A673 (cell line): Measurements from ENCODE around the gene MRPL38. TPM values are rescaled to one million over a fixed set of nuclear protein-coding genes. Genes with fewer than 3 reads are reported as not detected.

Experiments used
- BruUV-seq: library from RNA; stranded (reverse); fragments of 400-500 nt; replicated peaks from 2 replicates; lab custom pipeline; 2021; lab: Mats Ljungman, UMichigan
- CTCF ChIA-PET: fragments of 300-600 bp; sonication (Branson Sonifier 250); formaldehyde crosslinking; loops from one replicate; lab custom pipeline; 2022; ENCODE audit warnings: antibody characterized with exemption; lab: Charles Lee
- POLR2A ChIA-PET: fragments of 300-600 bp; sonication (Branson Sonifier 250); formaldehyde crosslinking; loops from one replicate; lab custom pipeline; 2022; ENCODE audit warnings: antibody characterized with exemption; ENCODE audit not compliant: low non-redundant PET; lab: Charles Lee
- DNase-seq: peaks from one replicate; pipeline ENCODE4 v3.0.0-alpha.2; 2015; ENCODE audit warnings: low spot score
- H3K27ac ChIP-seq: fragments of 200-600 bp; sonication (generic); 2 replicates; pipeline ENCODE4 v1.5.1; 2016; ENCODE audit warnings: mixed run types, low read depth, mild to moderate bottlenecking, mixed read lengths, antibody characterized with exemption, low read length; ENCODE audit not compliant: poor library complexity, severe bottlenecking
- H3K27me3 ChIP-seq: fragments of 200-600 bp; sonication (generic); replicated peaks from 2 replicates; pipeline ENCODE4 v1.6.1; 2017; ENCODE audit warnings: mixed run types, low read depth, mild to moderate bottlenecking, mixed read lengths, antibody characterized with exemption, low read length; ENCODE audit not compliant: insufficient read depth, poor library complexity
- H3K36me3 ChIP-seq: fragments of 200-600 bp; sonication (generic); 2 replicates; pipeline ENCODE4 v1.6.1; 2016; ENCODE audit warnings: mixed run types, mild to moderate bottlenecking, mixed read lengths, antibody characterized with exemption, low read length; ENCODE audit not compliant: insufficient read depth, poor library complexity, severe bottlenecking
- H3K4me1 ChIP-seq: fragments of 200-600 bp; sonication (generic); 2 replicates; pipeline ENCODE4 v1.6.1; 2017; ENCODE audit warnings: mixed run types, mild to moderate bottlenecking, mixed read lengths, antibody characterized with exemption, low read length; ENCODE audit not compliant: insufficient read depth, poor library complexity, severe bottlenecking
- H3K4me3 ChIP-seq: fragments of 200-600 bp; sonication (generic); 2 replicates; pipeline ENCODE4 v1.5.1; 2016; ENCODE audit warnings: low read depth, mixed run types, mild to moderate bottlenecking, mixed read lengths, low read length; ENCODE audit not compliant: poor library complexity, severe bottlenecking
- H3K9me3 ChIP-seq: fragments of 200-600 bp; sonication (generic); 2 replicates; pipeline ENCODE4 v1.6.1; 2016; ENCODE audit warnings: mixed run types, low read depth, mild to moderate bottlenecking, mixed read lengths, antibody characterized with exemption, low read length; ENCODE audit not compliant: poor library complexity, severe bottlenecking
- EZH2 ChIP-seq: fragments of 200-600 bp; sonication (generic); IDR thresholded peaks from 2 replicates; pipeline ENCODE4 v1.6.1; 2017; ENCODE audit warnings: borderline replicate concordance, low read depth, mild to moderate bottlenecking, mixed read lengths, antibody characterized with exemption, low read length; ENCODE audit not compliant: poor library complexity, severe bottlenecking
- intact Hi-C: fragments of 100-400 bp; cut with micrococcal nuclease; formaldehyde crosslinking; loops from one replicate; pipeline ENCODE4 v1.10.0; 2022; ENCODE audit not compliant: unreplicated experiment
- total RNA-seq: library from RNA; stranded (reverse); gene quantifications from 2 replicates; pipeline ENCODE4 v1.2.3, GENCODE V29; 2021
- TF ChIP-seq, protein P1 (sequence below): fragments of 300-800, 200-600 bp; sonication (generic); conservative IDR thresholded peaks from 2 replicates; pipeline ENCODE4 v1.5.1; 2017; ENCODE audit warnings: low read depth, mild to moderate bottlenecking, antibody characterized with exemption, low read length, moderate library complexity, mixed read lengths

MRPL38 gene
- total RNA-seq, 1 experiment from 2014 or later = 167 TPM

DNA sequence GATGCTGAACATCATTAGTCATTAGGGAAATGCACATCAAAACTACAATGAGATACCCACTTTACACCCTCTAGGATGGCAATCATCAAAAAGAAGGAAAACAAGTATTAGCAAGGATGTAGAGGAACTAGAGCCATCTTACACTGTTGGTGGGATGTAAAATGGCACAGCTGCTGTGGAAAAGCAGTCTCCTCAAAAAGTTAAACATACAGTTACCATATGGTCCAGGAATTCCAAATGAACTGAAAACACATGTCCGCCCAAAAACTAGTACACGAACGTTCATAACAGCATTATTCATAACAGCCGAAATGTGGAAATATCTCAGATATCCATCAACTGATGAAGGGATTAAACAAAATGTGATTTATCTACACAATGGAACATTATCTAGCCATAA, 29.1 kb upstream of the MRPL38 start:
- Histone ChIP-seq H3K27ac (no peak overlapping the region), H3K27me3 (no peaks in the 10 kb centered on the region), H3K4me1 (no peaks in the 10 kb centered on the region), H3K36me3 (no peaks in the 10 kb centered on the region), H3K9me3 (no peaks in the 10 kb centered on the region), H3K4me3 (no peak overlapping the region)
- CTCF ChIA-PET = no interaction called here
- BruUV-seq = no TSS peak
- no peak for TF ChIP-seq EZH2
- TF ChIP-seq, protein P1, sequence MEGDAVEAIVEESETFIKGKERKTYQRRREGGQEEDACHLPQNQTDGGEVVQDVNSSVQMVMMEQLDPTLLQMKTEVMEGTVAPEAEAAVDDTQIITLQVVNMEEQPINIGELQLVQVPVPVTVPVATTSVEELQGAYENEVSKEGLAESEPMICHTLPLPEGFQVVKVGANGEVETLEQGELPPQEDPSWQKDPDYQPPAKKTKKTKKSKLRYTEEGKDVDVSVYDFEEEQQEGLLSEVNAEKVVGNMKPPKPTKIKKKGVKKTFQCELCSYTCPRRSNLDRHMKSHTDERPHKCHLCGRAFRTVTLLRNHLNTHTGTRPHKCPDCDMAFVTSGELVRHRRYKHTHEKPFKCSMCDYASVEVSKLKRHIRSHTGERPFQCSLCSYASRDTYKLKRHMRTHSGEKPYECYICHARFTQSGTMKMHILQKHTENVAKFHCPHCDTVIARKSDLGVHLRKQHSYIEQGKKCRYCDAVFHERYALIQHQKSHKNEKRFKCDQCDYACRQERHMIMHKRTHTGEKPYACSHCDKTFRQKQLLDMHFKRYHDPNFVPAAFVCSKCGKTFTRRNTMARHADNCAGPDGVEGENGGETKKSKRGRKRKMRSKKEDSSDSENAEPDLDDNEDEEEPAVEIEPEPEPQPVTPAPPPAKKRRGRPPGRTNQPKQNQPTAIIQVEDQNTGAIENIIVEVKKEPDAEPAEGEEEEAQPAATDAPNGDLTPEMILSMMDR = no peak
- POLR2A ChIA-PET = no interaction called here
- DNase-seq = no peak
- intact Hi-C loops = no loop called here

DNA sequence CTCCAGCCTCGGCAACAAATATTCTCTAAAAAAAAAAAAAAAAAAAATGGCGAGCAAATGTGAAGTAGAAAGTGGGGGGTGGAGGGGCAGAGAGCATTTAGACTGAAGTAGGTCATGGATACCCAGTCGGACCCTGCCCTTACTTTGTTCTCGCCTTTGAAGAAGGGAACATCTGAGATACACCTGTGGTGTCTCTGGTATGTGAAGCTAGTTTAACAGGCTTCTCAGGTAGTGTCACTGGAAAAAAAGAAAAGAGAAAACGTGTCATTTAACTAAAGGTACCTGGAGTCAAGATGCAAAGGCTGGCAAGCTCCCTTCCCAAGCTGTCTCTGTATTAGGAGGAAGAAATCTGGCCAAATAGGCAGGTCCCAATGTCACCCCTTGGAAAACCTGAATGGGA, 28.2 kb upstream of the MRPL38 start:
- intact Hi-C loops = no loop called here
- ChIA-PET POLR2A (no interaction called here), CTCF (interaction anchor here (0.5 kb wide), 1 partner anchor 244 kb away, joined by 5 read pairs; no protein-coding TSS in a partner anchor)
- TF ChIP-seq EZH2 = no peak
- TF ChIP-seq, protein P1 = no peak
- no peaks in the 10 kb centered on the region for H3K27me3 ChIP-seq
- DNase-seq = no peak
- no peak overlapping the region for H3K27ac ChIP-seq
- no TSS peak for BruUV-seq
- no peaks in the 10 kb centered on the region for H3K4me1 ChIP-seq
- no peaks in the 10 kb centered on the region for H3K9me3 ChIP-seq
- no peaks in the 10 kb centered on the region for H3K36me3 ChIP-seq
- H3K4me3 ChIP-seq = no peak overlapping the region

DNA sequence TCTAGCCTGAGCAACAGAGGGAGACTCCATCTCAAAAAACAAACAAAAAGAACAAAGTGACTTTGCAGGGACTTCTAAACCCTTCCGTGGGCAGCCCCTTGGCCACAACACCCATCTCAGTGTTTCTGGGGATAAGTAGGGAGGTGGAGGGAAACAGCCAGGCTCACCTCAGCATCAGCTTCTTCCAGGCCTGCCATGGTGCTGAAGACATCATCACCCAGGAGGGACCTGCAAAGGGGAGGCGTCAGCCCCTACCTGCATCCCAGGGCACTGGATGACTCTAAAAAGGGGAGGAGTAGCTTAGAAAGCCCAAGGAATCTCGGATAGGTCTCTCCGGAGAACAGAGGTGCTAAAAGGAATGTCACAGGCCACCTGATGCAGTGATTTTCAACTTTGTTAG, 26.4 kb upstream of the MRPL38 start:
- Histone ChIP-seq H3K27me3 (no peaks in the 10 kb centered on the region), H3K9me3 (no peaks in the 10 kb centered on the region), H3K4me1 (no peaks in the 10 kb centered on the region), H3K36me3 (peaks cover 6% of the 10 kb centered on the region), H3K4me3 (no peak overlapping the region), H3K27ac (no peak overlapping the region)
- POLR2A ChIA-PET = no interaction called here
- no peak for DNase-seq
- CTCF ChIA-PET = no interaction called here
- no TSS peak for BruUV-seq
- intact Hi-C loops = no loop called here
- TF ChIP-seq, protein P1 = no peak
- TF ChIP-seq EZH2 = no peak
